ENCODE results near the gene MAPK7. TPM values are rescaled to one million over a fixed set of nuclear protein-coding genes. Genes with fewer than 3 reads are reported as not detected.

MAPK7 gene
- total RNA-seq, 1 donor from 2014 or later, result 39.3 TPM

DNA sequence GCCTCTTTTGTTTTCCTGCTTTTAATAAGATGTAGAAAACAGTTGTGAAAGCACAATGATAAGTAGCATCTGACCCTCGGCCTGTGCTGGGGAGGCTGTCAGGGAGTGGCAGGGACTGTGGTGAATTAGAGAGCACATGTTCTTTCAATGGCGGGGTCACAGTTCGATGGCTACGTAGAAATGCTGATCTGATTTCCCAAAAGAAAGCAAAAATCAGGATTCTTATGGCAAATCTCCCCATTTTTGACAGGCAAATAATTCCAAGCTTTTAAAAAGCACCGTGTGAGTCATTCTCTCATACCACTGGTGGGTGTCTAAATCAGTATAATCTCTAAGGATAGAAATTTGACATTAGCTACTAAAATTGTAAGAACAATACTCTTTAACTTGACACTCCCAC lies 4.2 kb upstream of the MAPK7 start:
- DNase-seq (ENCODE audit: low read depth, low spot score), result no peak
- no peaks in the 10 kb centered on the region for H3K36me3 Mint-ChIP-seq (ENCODE audit: low read depth)
- H3K9me3 Mint-ChIP-seq, result no peaks in the 10 kb centered on the region
- H3K27me3 Mint-ChIP-seq (ENCODE audit: low read depth), result no peaks in the 10 kb centered on the region
- TF ChIP-seq, protein P1, sequence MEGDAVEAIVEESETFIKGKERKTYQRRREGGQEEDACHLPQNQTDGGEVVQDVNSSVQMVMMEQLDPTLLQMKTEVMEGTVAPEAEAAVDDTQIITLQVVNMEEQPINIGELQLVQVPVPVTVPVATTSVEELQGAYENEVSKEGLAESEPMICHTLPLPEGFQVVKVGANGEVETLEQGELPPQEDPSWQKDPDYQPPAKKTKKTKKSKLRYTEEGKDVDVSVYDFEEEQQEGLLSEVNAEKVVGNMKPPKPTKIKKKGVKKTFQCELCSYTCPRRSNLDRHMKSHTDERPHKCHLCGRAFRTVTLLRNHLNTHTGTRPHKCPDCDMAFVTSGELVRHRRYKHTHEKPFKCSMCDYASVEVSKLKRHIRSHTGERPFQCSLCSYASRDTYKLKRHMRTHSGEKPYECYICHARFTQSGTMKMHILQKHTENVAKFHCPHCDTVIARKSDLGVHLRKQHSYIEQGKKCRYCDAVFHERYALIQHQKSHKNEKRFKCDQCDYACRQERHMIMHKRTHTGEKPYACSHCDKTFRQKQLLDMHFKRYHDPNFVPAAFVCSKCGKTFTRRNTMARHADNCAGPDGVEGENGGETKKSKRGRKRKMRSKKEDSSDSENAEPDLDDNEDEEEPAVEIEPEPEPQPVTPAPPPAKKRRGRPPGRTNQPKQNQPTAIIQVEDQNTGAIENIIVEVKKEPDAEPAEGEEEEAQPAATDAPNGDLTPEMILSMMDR (conservative IDR thresholded peaks at IDR 0.05), result no peak
- H3K27ac Mint-ChIP-seq (ENCODE audit: unreplicated experiment), result no peak overlapping the region
- H3K4me1 Mint-ChIP-seq, result peaks cover 31% of the 10 kb centered on the region
- H3K4me3 Mint-ChIP-seq, result peak overlapping the region; percentile 68

DNA sequence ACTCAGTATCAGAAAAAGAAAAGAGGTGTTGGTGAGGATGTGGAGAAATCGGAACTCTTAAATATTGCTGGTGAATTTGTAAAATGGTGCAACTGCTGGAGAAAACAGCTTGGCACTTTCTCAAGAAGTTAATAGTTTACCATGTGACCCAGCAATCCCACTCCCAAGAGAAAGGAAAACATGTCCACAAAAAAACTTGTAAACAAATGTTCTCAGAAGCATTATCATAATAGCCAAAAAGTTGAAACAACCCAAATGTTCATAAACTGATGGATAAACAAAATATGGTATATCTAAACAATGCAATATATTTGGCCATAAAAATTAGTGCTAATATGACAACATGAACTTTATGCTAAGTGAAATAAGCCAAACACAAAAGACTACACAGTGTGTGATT lies 2.6 kb upstream of the MAPK7 start:
- Mint-ChIP-seq H3K36me3 (ENCODE audit: low read depth) (peaks cover 4% of the 10 kb centered on the region), H3K27me3 (ENCODE audit: low read depth) (no peaks in the 10 kb centered on the region), H3K9me3 (no peaks in the 10 kb centered on the region), H3K4me1 (peaks cover 39% of the 10 kb centered on the region), H3K4me3 (peak overlapping the region; percentile 81), H3K27ac (ENCODE audit: unreplicated experiment) (no peak overlapping the region)
- TF ChIP-seq, protein P1 (conservative IDR thresholded peaks at IDR 0.05), result no peak
- DNase-seq (ENCODE audit: low read depth, low spot score), result no peak

DNA sequence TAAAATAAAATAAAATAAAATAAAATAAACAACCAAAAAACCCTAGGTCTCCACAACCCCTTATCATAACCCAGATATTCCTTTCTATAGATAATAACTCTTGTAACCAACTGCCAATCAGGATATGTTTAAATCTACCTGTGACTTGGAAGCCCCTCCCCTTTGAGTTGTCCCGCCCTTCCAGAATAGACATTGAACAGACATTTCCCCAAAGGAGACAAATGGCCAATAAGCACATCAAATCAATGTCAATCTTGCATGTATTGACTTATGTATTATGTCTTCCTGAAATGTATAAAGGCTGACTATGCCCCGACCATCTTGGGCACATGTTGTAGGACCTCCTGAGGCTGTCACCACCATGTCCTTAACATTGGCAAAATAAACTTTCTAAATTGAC lies 1.5 kb upstream of the MAPK7 start:
- no peaks in the 10 kb centered on the region for H3K27me3 Mint-ChIP-seq (ENCODE audit: low read depth)
- DNase-seq (ENCODE audit: low read depth, low spot score), result no peak
- peaks cover 33% of the 10 kb centered on the region for H3K4me1 Mint-ChIP-seq
- no peak overlapping the region for H3K27ac Mint-ChIP-seq (ENCODE audit: unreplicated experiment)
- H3K36me3 Mint-ChIP-seq (ENCODE audit: low read depth), result peaks cover 4% of the 10 kb centered on the region
- peak overlapping the region; percentile 95 for H3K4me3 Mint-ChIP-seq
- TF ChIP-seq, protein P1 (conservative IDR thresholded peaks at IDR 0.05), result no peak
- no peaks in the 10 kb centered on the region for H3K9me3 Mint-ChIP-seq

DNA sequence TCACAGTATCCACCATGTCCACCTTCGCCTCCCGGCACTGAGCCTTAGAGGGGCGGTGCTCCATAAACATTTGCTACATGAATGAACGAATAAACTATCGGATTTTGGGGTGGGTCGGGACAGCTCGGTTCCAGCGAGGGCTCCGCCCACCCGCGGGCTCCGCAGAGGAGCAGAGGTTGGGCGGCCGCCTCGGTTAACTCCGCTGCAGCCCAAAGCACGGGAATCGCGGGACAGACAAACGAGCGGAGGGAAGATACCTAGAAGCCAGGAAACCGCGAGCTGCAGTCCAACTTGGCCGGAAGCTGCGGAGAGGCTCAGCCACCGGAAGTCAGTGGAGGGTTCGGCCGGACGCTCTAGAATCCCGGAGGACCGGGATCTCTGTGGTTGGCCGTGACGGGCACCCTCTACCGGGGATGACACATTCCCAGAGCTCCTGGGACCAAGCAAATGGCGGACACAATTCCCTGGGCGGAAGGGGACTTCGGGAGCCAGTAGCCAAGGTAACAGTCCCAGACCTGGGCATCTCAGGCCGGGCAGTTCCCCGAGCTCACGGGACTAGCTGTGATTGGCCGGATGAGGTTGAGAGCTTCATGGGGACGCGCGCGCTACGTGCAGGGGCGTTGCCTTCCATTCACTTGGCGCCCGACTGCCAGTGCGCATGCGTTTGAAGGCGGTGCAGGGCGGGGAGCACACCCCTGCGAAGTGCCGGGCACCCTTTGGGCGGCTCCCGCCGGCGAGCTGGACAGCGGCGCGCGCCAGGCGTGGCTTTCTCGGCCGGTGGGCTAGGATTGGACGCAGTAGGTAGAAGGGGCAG lies 489 bp upstream of the MAPK7 start:
- DNase-seq (ENCODE audit: low read depth, low spot score), result peak; percentile 84
- Mint-ChIP-seq H3K4me1 (peaks cover 29% of the 10 kb centered on the region), H3K9me3 (no peaks in the 10 kb centered on the region), H3K4me3 (peak overlapping the region; percentile 95), H3K27me3 (ENCODE audit: low read depth) (no peaks in the 10 kb centered on the region), H3K36me3 (ENCODE audit: low read depth) (peaks cover 4% of the 10 kb centered on the region), H3K27ac (ENCODE audit: unreplicated experiment) (peak overlapping the region; percentile 96)
- TF ChIP-seq, protein P1 (conservative IDR thresholded peaks at IDR 0.05), result no peak

DNA sequence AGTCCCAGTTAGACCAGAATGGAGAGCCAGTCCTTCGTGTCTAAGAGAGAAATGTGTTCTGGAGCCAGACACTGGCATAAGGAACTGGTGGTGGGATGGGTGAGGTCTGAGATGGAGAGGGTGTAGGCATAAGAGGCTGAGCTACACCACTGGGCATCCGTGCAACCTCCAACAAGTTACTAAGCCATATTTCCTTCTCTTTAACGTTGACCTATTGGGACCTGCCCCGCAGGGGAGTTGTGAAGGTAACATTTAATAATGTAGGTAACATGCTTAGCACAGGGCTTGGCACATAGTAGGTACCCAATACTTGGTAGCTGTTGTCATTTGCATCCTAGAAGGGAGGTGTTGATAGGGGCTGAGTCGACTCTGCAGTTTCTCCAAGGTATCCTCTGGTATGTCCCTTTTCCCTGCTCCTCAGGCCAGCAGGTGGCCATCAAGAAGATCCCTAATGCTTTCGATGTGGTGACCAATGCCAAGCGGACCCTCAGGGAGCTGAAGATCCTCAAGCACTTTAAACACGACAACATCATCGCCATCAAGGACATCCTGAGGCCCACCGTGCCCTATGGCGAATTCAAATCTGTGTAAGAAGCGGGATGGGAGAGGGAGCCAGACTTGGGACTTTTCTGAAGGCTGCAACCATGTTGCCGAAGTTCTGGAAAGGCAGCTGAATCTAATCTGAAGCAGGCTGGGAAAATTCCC lies 1.2 kb downstream of the MAPK7 start:
- H3K4me1 Mint-ChIP-seq, result peaks cover 26% of the 10 kb centered on the region
- TF ChIP-seq, protein P1 (conservative IDR thresholded peaks at IDR 0.05), result no peak
- peaks cover 8% of the 10 kb centered on the region for H3K36me3 Mint-ChIP-seq (ENCODE audit: low read depth)
- no peak for DNase-seq (ENCODE audit: low read depth, low spot score)
- H3K9me3 Mint-ChIP-seq, result no peaks in the 10 kb centered on the region
- H3K4me3 Mint-ChIP-seq, result peak overlapping the region; percentile 95
- H3K27me3 Mint-ChIP-seq (ENCODE audit: low read depth), result no peaks in the 10 kb centered on the region
- peak overlapping the region; percentile 60 for H3K27ac Mint-ChIP-seq (ENCODE audit: unreplicated experiment)
